ENCODE measurements around the gene TBL1X. TPM values are rescaled to one million over a fixed set of nuclear protein-coding genes. Genes with fewer than 3 reads are reported as not detected.
"Not testable (repeated sequence)": the region's sequence is repeated elsewhere in the genome, so short reads cannot be mapped to it uniquely, and the experiment has no call there.

The TBL1X gene
- total and polyA plus RNA-seq, 7 donors, result 2.0 to 17.6 (median 7.8) TPM

DNA sequence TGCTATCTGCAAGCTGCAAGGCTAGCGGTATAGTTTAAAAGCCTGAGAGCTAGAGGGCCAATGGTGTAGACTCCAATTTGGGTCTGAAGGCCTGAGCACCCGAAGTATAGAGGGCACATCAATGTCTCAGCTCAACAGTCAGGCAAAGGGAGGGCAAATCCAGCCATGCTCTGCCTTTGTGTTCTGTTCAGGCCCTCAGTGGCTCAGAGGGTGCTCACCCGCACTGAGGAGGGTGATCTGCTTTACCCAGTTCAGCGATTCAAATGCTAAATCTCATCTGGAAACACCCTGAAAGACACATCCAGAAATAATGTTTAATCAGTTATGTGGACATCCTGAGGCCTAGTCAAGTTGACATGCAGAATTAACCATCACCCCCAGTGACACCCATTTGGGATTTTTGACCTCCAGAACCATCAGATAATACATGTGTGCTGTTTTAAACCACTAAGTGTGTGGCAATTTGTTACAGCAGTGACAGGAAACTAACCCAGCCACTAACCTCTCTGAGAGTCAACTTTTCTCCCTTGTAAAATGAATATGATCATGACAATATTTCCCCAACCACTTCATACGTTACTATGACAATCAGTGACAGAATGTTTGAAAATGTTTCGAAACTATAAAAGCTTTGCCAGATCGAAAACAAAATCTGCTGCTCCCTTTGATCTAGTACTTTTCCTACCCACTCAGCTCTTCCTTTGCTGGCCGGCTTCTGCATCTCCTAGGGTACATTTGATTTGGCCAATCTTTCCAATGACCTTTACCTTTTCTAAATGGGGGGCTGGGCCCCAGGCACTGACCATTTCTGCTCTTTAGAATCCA is 8.4 kb upstream of the TBL1X start:
- no peak overlapping the region for H3K4me3 ChIP-seq
- no peaks in the 10 kb centered on the region for H3K9me3 ChIP-seq
- DNase-seq (no peak), ATAC-seq (no peak)
- H3K27me3 ChIP-seq (ENCODE audit: insufficient read depth in 3 of 3, low read length in 2 of 3), result no peaks in the 10 kb centered on the region
- 78 to 91% (median 86%) methylated on average over 8 of the region's 8 CpGs for WGBS, 3 donors
- H3K36me3 ChIP-seq (ENCODE audit: insufficient read depth in 1 of 2, low read depth in 1 of 2), result no peaks in the 10 kb centered on the region
- no peak overlapping the region for H3K27ac ChIP-seq
- no peaks in the 10 kb centered on the region for H3K4me1 ChIP-seq
- TF ChIP-seq CTCF (IDR thresholded peaks at IDR 0.05), result no peak
- intact Hi-C loops (cut with DNase I), result no loop called here

- H3K9me3 ChIP-seq; ATAC-seq; H3K27ac ChIP-seq; DNase-seq; H3K4me3 ChIP-seq; H3K4me1 ChIP-seq; H3K27me3 ChIP-seq (ENCODE audit: insufficient read depth in 3 of 3, low read length in 2 of 3); H3K36me3 ChIP-seq (ENCODE audit: insufficient read depth in 1 of 2, low read depth in 1 of 2); intact Hi-C loops (cut with DNase I): not testable (repeated sequence)
- WGBS, 3 donors, result 81 to 92% (median 81%) methylated on average over 11 to 12 of the region's 12 CpGs
These were observed 6.8 kb upstream of the TBL1X start for GRCh38 chrX:9458034-9458433.

GRCh38 chrX:9458516-9459078 is 6.3 kb upstream of the TBL1X start:
- intact Hi-C loops (cut with DNase I), result no loop called here

DNA sequence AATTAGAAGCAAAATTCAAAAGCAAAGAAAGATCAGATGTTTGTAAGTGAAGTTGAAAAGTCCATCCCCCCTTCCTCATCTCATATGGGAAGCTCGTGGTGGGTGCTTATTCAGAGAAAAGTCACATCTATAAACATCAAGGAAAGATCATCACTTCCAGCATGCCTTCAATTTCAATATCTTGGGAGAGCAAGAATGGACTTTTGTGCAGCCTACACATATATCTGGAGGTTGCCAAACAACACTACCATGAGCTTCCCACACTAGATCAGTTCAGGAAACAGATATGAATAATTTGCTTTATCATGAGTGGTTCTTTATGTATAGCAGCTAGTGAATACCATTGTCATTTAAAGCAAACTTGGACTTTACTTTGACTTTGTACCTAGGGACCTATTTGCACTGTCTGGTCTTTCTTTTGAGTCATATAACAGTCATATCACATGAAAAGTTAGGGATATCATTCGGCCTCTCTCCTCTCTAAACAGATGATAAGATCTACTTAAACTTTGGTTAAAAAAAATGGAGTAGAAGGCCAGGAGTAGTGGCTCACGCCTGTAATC is 5.6 kb upstream of the TBL1X start:
- intact Hi-C loops (cut with DNase I), result no loop called here
- Histone ChIP-seq H3K4me1 (peaks cover 5% of the 10 kb centered on the region), H3K36me3 (ENCODE audit: insufficient read depth in 1 of 2, low read depth in 1 of 2) (no peaks in the 10 kb centered on the region), H3K27ac (no peak overlapping the region), H3K27me3 (ENCODE audit: insufficient read depth in 3 of 3, low read length in 2 of 3) (peaks cover 0 to 7% (median 0%) of the 10 kb centered on the region in 3 donors), H3K9me3 (no peaks in the 10 kb centered on the region), H3K4me3 (no peak overlapping the region)
- no peak for DNase-seq
- no peak for TF ChIP-seq CTCF (IDR thresholded peaks at IDR 0.05)
- 75 to 92% (median 88%) methylated on average over 3 of the region's 3 CpGs for WGBS, 3 donors
- no peak for ATAC-seq

More at GRCh38 chrX:9458516-9459078, 6.3 kb upstream of the TBL1X start:
- Histone ChIP-seq H3K4me3 (no peak overlapping the region), H3K27me3 (ENCODE audit: insufficient read depth in 3 of 3, low read length in 2 of 3) (peaks cover 0 to under 1% (median 0%) of the 10 kb centered on the region in 3 donors), H3K36me3 (ENCODE audit: insufficient read depth in 1 of 2, low read depth in 1 of 2) (no peaks in the 10 kb centered on the region), H3K9me3 (no peaks in the 10 kb centered on the region), H3K4me1 (peaks cover 5% of the 10 kb centered on the region), H3K27ac (no peak overlapping the region)
- TF ChIP-seq CTCF (IDR thresholded peaks at IDR 0.05), result no peak
- ATAC-seq (no peak), DNase-seq (no peak)
- 45 to 75% (median 53%) methylated on average over 2 of the region's 2 CpGs for WGBS, 3 donors

DNA sequence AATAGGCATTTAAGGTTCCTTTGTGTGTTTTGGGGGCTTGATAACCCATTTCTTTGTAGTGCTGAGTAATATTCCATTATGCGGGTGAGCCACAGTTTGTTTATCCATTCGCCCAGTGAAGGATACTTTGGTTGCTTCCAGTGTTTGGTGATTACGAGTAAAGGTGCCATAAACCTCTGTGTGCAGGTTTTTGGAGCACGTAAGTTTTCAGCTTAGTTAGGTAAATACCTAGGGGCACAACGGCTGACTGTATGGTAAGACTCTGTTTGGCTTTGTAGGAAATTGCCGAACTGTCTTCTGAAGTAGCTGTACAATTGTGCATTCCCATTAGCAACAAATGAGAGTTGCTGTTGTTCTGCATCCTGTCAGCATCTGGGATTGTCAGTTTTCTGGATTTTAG is 3.8 kb upstream of the TBL1X start:
- H3K27me3 ChIP-seq (ENCODE audit: insufficient read depth in 3 of 3, low read length in 2 of 3), result peaks cover 0 to 18% (median 0%) of the 10 kb centered on the region in 3 donors
- 81 to 90% (median 88%) methylated on average over 6 of the region's 6 CpGs for WGBS, 3 donors
- no peak for DNase-seq
- H3K4me1 ChIP-seq, result peaks cover 5% of the 10 kb centered on the region
- H3K4me3 ChIP-seq, result no peak overlapping the region
- ATAC-seq, result no peak
- H3K9me3 ChIP-seq, result no peaks in the 10 kb centered on the region
- intact Hi-C loops (cut with DNase I), result loop anchor here (5.0 to 10.0 kb wide), 4 partner anchors 94 to 246 kb away; no protein-coding TSS in a partner anchor
- H3K27ac ChIP-seq, result no peak overlapping the region
- no peaks in the 10 kb centered on the region for H3K36me3 ChIP-seq (ENCODE audit: insufficient read depth in 1 of 2, low read depth in 1 of 2)
- TF ChIP-seq CTCF (IDR thresholded peaks at IDR 0.05), result no peak
